K562 (cell line): Measurements from ENCODE around the gene RAMACL. TPM values are rescaled to one million over a fixed set of nuclear protein-coding genes. Genes with fewer than 3 reads are reported as not detected.

Source experiments
- ARNT ChIP-seq, 2 experiments: fragments of 450-650 bp; IDR thresholded peaks; 2 replicates each; pipeline ENCODE4 v1.6.1; 2016; ENCODE audit warnings: mild to moderate bottlenecking in 1 of 2
- CREM ChIP-seq: IDR thresholded peaks from 2 replicates; pipeline ENCODE4 v1.6.1; 2014; ENCODE audit warnings: antibody characterized with exemption, low read depth
- HNRNPLL ChIP-seq: fragments of 200-400 bp; formaldehyde crosslinking; IDR thresholded peaks from 2 replicates; pipeline ENCODE4 v1.6.1; 2017; ENCODE audit warnings: low read length, low read depth, mild to moderate bottlenecking; ENCODE audit not compliant: poor library complexity, severe bottlenecking
- MAFK ChIP-seq: IDR thresholded peaks from 2 replicates; pipeline ENCODE4 v1.6.1; 2011; ENCODE audit warnings: low read length, improper control_type of control experiment
- MCM7 ChIP-seq, 2 experiments: fragments of 450-650 bp; IDR thresholded peaks; 2 replicates each; pipeline ENCODE4 v1.6.1; 2016 to 2018
- MTA3 ChIP-seq: fragments of 450-650 bp; formaldehyde crosslinking; IDR thresholded peaks from 2 replicates; pipeline ENCODE4 v1.6.1; 2017; ENCODE audit warnings: mild to moderate bottlenecking, borderline replicate concordance
- PHF8 ChIP-seq: fragments of 200-600 bp; sonication (generic); IDR thresholded peaks from 2 replicates; pipeline ENCODE4 v1.6.1; 2012; ENCODE audit warnings: mixed run types, mild to moderate bottlenecking, inconsistent platforms, low read length, moderate library complexity, borderline replicate concordance
- TAF15 ChIP-seq: fragments of 200-400 bp; formaldehyde crosslinking; IDR thresholded peaks from 2 replicates; pipeline ENCODE4 v1.6.1; 2017; ENCODE audit warnings: mild to moderate bottlenecking, low read depth, low read length, moderate library complexity
- TSC22D4 ChIP-seq: fragments of 450-650 bp; IDR thresholded peaks from 2 replicates; pipeline ENCODE4 v1.6.1; 2016; ENCODE audit warnings: missing genetic modification characterization, missing biosample characterization, control low read depth
- ZNF140 ChIP-seq: fragments of 250-450 bp; sonication (Bioruptor Pico); IDR thresholded peaks from 2 replicates; pipeline ENCODE4 v1.8.0; 2021; ENCODE audit warnings: moderate library complexity, mild to moderate bottlenecking, inconsistent platforms
- ZNF253 ChIP-seq: fragments of 250-450 bp; sonication (Bioruptor Pico); conservative IDR thresholded peaks from 2 replicates; pipeline ENCODE4 v1.6.1; 2021; ENCODE audit warnings: mild to moderate bottlenecking
- polyA plus RNA-seq, 8 experiments: library from polyadenylated mRNA; depleted of rRNA in 4 of 8; stranded (reverse) in 5 of 8; unstranded in 3 of 8; fragments of >200 nt; fragmentation: Nextera tagmentation in 2 of 8; fragmentation: Illumina TruSeq in 1 of 8; extraction: Ambion mirVana in 2 of 8; extraction: Trizol in 1 of 8; gene quantifications; 2 replicates each; pipeline versions ENCODE4 v1.2.1 to v1.2.3, GENCODE V29; 2011 to 2014; ENCODE audit warnings: inconsistent platforms in 1 of 8, missing spikeins in 1 of 8
- total RNA-seq, 7 experiments: library from RNA; depleted of rRNA in 6 of 7; stranded (reverse); fragments of >200 nt in 6 of 7; fragmentation: Illumina TruSeq in 2 of 7; extraction: Trizol in 2 of 7; gene quantifications; 2 replicates each; pipeline versions ENCODE4 v1.2.1 to v1.2.3, GENCODE V29; 2011 to 2021; ENCODE audit warnings: low replicate concordance in 1 of 7
- TF ChIP-seq, protein P1 (sequence below): fragments of 250-450 bp; sonication (Bioruptor Pico); IDR thresholded peaks from 2 replicates; pipeline ENCODE4 v1.9.0; 2021; ENCODE audit warnings: mild to moderate bottlenecking, inconsistent platforms

The RAMACL gene
- total and polyA plus RNA-seq, 9 of the 15 experiments (the other 6 are each of a cell fraction or from before 2014, with no cell fraction given), result 0.11 to 1.7 (median 0.41) TPM; not detected in 1

DNA sequence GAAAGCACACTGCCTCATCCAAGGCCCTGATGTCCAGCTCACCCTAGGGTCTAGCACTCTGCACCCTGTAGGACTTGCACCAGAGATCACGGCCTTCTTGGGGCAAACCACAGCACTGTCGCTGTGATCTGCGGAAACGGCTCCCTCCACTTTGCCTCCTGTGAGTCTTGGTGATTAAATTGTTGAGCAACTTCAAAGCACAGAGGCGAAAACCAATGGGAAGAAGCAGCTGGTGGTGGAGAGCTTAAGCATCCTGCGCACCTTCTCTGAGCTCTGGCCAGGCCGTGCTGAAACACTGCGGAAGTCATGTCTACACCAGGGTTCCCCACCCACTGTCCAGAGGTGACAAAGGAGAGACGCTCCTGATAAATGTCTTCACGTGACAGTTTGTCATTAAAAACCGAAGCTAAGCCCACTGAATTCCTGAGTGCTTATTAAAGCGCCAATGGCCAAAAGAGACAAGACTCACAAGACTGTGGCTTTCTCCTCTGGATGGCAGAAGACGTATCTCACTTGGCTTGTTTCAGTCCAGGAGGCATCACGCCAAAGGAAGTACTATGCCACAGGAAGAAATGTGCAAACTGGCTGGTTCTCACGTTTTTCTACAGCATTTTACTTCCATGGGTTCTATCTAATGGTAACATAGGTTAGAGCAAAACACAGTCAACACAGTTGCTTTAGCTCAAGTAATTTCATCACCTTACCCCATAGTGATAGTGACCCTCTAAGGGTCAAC, 3.1 kb downstream of the RAMACL start (continued):
- TF ChIP-seq MAFK (no peak), ARNT (IDR thresholded peaks at IDR 0.05) (no peak), HNRNPLL (no peak), MCM7 (IDR thresholded peaks at IDR 0.05) (no peak), PHF8 (no peak), ZNF140 (CRISPR knock-in tag) (no peak), TAF15 (no peak), MTA3 (no peak), CREM (no peak), TSC22D4 (tag) (no peak), ZNF253 (CRISPR knock-in tag) (no peak)
- TF ChIP-seq, protein P1, sequence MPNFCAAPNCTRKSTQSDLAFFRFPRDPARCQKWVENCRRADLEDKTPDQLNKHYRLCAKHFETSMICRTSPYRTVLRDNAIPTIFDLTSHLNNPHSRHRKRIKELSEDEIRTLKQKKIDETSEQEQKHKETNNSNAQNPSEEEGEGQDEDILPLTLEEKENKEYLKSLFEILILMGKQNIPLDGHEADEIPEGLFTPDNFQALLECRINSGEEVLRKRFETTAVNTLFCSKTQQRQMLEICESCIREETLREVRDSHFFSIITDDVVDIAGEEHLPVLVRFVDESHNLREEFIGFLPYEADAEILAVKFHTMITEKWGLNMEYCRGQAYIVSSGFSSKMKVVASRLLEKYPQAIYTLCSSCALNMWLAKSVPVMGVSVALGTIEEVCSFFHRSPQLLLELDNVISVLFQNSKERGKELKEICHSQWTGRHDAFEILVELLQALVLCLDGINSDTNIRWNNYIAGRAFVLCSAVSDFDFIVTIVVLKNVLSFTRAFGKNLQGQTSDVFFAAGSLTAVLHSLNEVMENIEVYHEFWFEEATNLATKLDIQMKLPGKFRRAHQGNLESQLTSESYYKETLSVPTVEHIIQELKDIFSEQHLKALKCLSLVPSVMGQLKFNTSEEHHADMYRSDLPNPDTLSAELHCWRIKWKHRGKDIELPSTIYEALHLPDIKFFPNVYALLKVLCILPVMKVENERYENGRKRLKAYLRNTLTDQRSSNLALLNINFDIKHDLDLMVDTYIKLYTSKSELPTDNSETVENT (CRISPR knock-in tag), result no peak
